NCI-H146 treated with DMSO at 0.1 percent for 48 hours (cell line): ENCODE results near the gene STX16.
"Not testable (repeated sequence)": the region's sequence is repeated elsewhere in the genome, so short reads cannot be mapped to it uniquely, and the experiment has no call there.

Source experiments
- DNase-seq: peaks from one replicate; lab custom pipeline; 2025; ENCODE audit not compliant: unreplicated experiment; lab: John Stamatoyannopoulos, UW

Gene STX16

DNA sequence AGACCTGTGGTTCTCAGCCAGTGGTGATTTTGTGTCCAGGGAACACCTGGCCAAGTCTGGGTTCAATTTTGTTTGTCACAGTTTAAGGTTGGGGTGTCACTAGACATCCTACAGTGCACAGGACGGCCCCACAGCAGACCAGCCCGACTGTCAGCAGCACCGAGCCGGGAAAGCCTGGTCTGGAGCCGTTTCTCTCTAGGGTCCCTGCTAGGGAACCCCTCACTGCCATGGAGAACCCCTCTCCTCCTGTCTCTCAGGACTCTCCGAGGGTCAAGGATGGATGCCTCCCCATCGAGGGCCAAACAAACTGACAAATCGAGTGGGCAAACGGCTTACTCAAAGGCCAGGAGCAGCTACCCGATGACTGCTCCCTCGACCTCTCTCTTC, 15.8 kb upstream of the STX16 start:
- DNase-seq, result no peak

DNA sequence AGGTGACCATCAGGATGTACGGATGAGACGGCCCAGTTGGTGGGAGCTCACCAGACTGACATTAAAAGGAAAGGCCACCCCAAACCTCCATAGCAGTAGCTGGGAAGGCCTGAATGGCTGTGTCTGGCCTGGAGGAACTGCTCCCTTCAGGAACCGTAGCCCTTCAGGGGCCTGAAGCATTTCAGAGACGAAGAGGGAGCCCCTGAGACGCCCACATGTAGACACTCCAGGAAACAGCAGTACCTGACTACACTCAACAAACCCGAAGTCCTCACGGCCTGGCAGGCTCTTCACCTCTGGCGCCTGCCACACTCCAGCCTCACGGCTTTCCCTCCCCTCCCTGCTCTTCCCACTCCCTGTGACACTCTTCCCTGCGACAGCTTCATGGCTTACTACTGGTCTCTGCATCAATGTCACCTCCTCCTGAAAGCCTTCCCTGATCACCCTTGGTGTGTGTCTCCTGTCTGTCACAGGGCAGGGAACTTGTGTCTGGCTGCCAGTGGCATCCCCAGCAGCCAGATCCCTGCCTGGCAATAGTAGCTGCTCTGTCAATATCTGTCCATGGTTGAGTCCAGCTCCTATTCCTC, 14.6 kb upstream of the STX16 start:
- DNase-seq, result no peak

DNA sequence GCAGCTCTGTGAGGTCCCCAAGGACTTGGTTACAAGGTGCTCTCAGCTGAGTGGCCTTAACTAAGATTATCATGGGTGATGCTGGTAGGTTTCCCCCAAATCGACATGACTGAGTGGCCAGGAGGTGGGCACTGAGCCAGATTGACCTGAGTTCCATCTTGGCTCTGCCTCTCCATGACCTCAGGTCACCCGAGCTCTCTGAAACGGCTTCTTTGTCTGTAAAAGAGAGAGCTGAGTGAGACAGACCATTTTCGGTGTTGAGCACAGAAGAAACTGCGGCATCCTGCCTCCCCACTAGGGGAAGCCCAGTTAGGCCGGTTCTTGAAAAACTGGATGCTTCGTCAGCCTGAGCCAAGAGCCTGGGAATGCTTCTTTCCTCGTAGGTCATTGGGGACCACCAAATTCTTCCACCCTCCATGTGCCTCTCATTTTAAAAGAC, 14.1 kb upstream of the STX16 start:
- no peak for DNase-seq

DNA sequence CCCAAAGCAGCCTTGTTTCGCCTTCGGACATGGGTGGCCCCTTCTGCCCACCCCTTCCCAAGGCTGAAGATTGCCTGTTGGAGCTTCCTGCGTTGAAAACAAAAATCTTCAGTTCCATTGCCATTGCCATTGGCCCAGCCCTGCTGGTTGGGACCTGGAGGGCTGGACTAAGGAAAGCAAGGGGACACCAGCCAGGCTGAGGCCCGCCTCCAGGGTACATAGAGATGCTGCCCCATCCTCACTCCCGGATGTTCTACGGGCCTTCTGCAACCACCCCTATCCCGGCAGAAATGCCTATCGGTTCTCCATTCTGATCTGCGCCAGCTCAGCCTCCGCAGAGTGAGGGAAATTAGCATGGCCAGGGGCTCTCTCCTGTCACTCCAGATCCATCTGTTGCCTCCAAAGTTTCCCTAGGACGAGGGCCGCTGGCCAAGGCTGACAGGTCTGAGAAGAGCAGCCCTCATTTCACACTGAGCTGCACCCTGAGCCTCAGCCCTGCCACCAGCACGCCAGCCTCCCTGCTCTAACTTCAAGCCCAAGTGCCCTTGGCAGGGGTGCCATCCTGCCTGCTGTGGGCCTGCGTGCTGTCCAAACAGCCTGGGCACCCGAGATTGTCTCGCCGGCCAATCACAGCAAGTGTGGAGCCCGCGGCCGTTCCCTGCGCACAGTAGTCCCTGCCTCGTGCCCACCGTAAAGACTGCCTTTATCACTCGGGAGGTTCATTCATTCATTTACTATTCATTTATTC, 13.4 kb upstream of the STX16 start:
- no peak for DNase-seq

DNA sequence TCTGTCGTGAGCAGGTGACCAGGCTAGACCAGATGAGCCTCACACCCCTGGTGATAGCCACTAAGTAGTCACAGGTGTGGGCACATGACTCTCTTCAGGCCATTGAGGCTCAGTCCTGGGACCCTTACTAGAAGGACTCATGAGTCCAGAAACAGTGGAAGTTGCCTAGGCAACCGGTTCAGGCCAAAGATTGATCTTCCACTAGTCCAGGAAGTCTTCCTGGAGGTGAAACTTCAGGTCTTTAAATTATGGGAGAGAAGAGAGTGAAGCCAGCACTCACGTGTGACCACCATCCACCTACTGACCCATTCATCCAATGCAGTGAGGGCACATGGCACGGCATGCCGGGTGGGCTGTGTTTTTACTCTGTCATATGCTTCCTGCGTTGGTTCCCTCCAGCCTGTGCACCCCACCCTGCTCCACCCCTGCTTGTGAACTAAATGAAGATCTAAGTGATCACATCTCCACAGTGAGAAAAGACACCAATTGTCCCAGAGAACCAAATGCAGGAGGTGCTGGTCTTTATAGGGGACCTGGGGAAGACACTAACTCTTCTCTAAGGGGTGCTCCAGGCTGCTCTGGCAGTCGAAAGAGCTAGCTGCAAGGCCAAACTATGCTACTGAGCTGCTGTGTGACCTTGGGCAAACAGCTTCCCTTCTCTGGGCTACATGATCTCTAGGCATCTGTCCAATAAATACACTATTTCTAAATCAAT, 12.5 kb upstream of the STX16 start:
- DNase-seq, result no peak

DNA sequence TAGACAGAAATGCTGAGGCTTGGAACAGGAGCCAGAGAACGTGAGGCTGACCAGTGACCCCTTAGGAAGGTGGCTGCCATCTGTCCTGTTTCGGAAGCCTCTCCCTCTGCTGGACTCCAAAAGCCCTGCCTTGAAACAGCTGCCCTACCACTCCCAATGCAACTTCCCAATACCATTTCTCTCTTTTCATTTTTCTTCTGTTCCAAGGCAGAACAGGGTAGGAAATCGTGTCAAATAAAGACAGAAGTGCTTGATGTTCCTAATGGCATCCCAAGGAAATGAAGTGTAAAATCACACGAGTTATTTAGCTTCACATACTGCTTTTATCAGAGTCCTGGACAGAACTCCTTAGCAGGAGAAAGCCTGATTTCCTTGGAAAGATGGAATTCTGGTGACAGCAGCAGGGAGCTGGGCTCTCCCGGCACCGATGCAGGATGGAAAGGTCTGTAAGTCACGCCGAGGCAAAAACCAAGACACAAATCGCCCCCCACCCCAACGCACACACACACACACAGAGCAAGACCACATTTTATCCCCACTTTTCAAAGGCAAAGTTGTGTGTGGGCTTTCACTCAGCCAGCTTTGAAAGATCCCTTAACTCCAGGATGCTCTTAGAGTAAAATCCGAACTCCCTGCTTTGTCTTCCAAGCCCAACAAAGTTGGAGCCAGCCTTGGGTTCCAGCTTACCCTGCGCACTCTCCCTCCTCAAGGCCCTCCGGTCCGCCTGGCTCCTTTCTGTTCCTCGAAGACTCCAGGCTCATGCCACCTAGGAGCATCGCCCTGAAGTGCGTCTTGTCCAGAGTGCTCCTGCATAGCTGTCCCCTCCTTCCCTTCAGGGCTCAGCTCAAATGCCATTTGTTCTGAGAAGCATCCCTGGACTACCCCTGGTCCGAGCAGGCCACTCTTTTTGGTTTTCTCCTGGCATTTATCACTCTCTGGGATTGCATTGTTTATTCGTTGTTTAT, 11.6 kb upstream of the STX16 start:
- DNase-seq, result no peak

DNA sequence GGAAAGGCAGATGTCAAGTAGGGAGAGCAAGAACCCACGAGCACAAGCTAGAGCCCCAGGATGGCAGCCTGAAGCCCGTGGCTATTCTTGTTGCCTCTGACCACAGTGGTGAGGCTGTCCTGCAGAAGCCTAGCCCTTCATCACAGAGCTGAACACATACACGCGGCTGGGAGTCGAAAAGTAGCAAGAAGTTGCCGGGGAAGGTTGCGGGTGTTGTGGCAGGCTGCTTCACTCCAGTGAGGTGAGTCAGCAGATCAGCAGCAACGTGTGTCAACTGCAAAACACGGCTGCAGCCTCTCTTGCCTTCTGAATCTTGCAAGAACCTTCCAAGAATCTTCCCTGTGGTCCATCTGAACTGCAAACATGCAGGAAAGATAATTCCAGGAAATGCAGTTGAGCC, 10.6 kb upstream of the STX16 start:
- DNase-seq, result no peak

DNA sequence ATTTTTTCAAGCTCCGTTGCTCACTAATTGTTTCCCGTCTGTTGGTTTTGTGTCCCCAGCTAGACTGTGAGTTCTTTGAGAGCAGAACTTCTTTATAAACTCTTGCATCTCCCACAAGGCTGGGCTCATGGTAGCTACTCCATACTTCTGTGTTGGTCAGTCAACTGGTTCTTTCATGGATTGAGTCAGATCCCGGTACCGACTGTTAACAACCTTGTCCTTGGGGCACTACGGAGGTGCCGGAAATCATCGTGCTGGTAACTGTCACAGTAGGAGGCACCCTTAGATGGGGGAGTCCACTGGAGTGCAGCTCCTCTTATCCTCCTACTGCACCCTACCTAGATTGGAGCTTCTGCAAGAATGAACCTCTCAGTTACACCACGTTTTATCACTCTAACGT, 8.6 kb upstream of the STX16 start:
- DNase-seq, result no peak

DNA sequence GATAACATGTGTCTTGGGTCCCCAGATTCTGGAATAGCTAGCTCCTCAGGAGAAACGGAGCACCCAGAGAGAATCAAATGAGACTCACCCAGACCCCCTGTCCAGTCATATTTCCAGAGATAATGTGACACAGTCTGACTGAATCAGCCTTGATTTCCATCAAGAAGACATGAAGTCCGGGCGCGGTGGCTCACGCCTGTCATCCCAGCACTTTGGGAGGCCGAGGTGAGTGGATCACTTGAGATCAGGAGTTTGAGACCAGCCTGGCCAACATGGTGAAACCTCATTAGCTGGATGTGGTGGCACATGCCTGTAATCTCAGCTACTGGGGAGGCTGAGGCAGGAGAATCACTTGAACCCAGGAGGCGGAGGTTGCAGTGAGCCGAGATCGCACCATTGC, 8.2 kb upstream of the STX16 start:
- not testable (repeated sequence) for DNase-seq

DNA sequence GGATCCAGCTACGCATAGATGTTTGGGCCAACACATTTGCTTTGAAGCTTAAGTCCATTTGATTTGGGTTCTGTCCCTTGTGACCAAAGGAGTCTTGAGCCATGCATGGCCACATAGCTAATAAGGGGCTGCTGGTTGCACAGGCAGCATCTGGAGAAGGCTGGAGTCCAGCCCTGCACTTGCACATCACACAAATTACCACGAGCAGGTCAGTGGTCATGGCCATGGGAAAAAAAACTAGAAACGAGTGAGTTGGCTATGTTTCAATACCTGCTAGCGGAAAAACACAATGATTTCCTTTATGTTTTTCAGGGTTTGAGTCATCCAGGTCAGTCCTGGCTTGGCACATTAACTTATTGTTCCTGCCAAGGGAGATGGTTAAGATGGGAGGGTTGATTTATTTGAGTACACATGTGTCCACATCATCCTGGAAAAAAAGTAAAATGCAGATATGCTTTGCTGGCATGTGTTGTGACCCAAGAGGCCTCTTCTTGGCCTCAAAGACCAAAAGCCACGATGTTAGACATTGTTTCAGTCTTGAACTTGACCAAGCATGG, 5.6 kb upstream of the STX16 start:
- DNase-seq, result no peak

DNA sequence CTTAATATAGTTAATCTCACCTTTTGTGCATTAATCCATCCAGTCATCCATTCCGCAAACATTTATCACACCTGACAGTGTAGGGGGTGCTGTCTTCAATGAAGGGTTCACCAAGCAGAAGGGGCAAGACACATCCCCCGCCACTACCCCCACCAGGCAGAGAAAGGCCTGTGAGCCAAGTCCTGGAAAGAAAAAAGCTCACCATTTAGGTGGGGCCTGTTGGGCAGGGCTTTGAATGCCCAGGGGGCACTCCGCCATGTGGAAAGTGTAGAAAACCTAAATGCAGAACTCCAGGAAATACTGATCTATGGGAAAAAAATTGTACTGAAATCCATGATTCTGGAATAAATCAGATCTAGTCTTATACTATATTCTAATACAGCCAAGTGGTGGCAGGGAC, 4.8 kb upstream of the STX16 start:
- DNase-seq, result no peak

DNA sequence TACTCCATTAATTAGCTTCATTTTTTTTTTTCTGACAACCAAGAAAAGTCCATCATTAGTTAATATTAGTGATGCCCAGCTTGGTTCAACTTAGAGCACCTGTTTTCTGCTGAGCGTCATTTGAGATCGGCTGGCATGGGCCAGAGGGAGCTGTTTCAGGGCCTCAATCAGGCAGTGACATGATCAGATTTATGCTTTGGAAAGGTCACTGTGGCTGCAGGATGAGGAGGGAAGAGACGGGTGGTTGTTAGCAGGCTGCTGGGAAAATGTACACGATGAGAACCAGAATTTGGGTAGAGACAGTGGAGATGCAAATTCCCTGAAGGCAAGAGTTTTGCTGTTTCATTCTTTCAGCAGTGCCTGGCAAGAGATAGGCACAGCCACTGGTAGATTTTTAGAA, 4.4 kb upstream of the STX16 start:
- no peak for DNase-seq

DNA sequence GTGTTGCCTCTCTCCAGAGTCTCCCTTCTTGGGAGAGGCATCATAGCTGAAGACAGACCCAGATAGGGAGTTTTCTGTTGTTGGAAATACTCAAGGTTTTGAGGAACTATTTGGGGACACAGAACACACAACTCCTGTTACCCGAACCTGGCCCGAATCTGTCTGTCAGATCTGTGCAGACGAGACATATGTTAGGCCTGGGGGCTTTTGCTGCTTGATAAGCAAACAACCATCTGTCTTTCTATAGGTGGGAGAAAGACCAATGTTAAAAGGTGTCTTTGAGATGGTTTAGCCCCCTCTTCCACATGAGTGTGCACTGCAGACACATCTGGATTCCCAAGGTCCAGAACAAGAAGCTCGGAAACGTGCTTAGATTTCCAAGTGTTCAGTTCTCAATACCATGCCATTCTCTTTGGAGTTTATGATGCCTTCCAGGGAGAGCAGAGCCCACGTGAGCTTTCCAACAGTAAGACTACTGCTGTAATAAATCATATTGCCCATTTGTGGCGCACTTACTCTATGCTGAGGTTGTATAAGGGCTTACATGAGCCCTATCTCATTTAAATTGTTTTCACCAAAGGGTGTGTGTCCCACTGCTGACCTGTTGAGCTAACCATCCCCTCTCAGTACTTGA, 3.8 kb upstream of the STX16 start:
- DNase-seq, result no peak

DNA sequence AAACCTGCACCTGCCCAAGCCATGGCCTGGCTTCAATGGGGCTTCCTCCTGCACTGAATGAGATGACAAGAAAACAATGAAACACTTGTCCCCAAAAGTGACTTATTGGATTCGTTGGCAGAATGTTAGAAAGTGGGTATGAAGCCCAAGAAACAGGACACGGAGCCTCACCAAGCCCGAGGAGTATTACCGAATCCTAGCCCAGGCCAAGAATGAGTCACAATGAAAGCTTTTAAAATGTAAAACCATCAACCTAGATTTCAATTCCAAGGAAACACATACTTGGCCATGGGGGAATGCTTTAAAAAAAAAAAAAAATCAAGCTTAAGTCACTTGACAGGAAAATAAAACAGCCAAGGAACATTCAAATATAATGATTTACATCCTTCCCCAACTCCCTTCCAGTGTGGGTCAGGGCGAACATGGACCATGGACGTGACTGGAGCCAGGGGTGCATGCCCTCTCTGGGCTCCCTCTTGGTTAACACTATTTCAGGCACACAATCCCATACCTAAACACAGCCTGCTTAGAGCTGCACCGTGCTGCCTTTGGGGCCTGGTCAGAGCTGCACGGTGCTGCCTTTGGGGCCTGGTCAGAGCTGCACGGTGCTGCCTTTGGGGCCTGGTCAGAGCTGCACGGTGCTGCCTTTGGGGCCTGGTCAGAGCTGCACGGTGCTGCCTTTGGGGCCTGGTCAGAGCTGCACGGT, 3.1 kb upstream of the STX16 start:
- DNase-seq, result no peak

DNA sequence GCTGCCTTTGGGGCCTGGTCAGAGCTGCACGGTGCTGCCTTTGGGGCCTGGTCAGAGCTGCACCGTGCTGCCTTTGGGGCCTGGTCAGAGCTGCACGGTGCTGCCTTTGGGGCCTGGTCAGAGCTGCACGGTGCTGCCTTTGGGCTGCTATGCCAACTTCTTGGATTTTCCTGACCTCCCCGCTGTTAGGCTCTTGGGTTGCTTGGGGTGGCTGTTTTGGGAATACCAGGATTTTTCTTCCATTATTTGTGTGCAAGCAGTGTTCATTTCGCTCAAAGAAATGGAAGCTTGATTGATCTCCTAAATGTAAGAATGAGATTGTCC, 2.6 kb upstream of the STX16 start:
- not testable (repeated sequence) for DNase-seq

DNA sequence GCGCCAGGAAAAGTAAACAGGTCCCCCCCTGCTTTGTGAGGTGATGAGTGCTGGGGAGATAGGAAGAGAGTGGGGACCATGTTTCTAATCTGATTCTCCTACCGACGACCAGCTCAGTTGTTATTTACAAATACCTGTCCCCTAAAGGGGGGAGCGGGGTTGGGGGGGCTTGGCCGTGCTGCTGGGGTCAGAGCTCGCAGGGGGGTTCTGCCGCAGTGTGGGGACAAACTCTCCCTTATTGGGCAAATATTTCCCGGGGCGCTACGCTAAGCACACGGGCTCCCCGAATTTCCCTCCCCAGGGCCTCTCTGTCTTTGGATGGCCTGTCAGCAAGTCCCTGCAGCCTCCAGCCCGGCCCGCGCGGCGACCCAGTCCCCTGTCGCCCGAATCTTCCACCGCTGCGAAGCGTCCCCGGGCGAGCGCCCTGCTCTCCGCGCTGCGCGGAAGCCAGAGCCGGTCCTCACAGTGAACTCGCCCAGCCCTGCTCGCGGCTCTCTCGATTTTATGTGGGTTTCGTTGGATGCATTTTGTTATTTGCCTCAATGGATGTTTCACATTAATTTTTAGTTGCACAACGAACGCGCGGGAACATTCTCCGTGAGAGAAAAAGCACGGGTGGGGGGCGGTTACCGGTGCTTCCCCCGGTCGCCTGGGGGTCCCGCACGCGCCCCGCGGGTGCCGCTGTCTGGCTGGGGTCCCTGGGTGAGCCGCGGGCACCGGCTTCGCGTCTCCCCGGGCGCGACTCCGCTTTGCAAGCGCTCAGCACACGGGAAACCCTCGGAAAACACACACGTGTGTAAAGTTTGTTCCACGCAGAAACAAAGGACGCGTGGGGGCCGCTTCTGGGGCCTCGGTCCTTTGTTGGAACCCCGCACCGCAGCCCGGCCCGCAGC, 1.5 kb upstream of the STX16 start:
- DNase-seq, result no peak

DNA sequence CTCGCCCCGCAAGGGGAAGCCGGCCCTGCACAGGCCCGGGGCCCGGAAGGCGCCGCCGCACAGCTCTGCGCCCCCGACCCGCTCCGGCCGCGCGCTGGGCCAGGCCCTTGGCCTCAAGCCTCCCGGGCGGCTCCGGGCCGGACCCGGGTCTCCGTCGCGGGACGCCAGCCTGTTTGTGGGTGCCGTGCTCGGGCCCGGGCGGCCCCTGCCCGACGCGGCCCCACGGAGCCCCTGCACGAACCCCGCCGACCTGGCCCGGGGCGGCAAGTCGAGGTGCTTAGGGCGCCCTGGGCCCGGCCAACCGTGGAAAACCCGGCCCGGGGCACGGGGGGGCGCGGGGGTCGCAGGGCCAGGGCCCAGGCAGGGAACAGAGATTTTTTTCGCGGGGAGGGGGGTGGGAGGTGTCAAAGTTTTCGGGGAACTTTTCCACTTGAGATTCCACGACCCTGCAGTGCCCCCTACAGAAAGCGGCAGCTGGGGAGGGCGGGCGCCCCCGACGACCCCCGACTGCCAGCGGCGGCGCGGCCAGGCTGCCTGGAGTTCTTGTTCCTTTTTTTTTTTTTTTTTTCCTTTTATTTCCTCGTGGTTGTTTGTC, 805 bp upstream of the STX16 start:
- DNase-seq, result no peak

DNA sequence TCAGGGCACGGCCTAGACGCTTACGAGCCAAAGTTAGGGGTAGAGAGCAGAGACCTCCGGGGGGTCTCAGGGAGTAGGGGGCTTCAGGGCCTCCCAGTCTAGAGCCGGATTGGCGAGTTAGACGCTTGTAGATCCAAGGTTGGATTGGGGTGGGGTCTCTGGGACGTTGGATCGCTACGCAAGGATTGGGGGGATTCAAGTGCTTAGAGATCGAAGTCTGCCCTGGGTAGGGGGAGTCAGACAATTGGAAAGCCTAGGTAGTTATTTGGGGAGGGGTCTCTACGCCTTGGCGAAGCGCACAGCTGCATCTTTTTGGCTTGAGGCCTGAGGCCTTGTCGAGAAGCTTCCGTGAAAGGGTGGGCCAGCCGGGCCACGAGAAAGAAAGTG, 469 bp downstream of the STX16 start:
- peak; percentile 6 for DNase-seq
